Stimulated activated CD8-positive, alpha-beta memory T cell treated with anti-CD3 and anti-CD28 coated beads, Interleukin-2, amount 100 ng/mL, for 1 hour (primary cell): ENCODE results near the gene FLVCR1.
A peak's percentile ranks its signal among the peaks of the same experiment; 100 is the strongest.
"Not testable (repeated sequence)": the region's sequence is repeated elsewhere in the genome, so short reads cannot be mapped to it uniquely, and the experiment has no call there.

Source experiments
- DNase-seq, 2 donors: peaks; one replicate each; pipeline ENCODE4 v3.0.0-alpha.2; 2020; ENCODE audit warnings: low read depth in 2 of 2

FLVCR1 gene

GRCh38 chr1:212857992-212858460 is at the start of gene FLVCR1:
FLVCR1 (plus strand) TSS chr1:212858275; CDS start chr1:212858453, 178 bp downstream.
- DNase-seq = peak; percentile 76 to 79

- DNase-seq = no peak
These were observed 43.3 kb upstream of the FLVCR1 start for GRCh38 chr1:212814537-212815334.

- no peak for DNase-seq
These were observed 41.4 kb upstream of the FLVCR1 start for GRCh38 chr1:212816567-212817278.

GRCh38 chr1:212819726-212820125 is 38.3 kb upstream of the FLVCR1 start:
- no peak for DNase-seq

GRCh38 chr1:212820969-212821368 is 37.1 kb upstream of the FLVCR1 start:
- DNase-seq = no peak

GRCh38 chr1:212822956-212823355 is 35.1 kb upstream of the FLVCR1 start:
- no peak for DNase-seq

- DNase-seq = no peak
These were observed 33.9 kb upstream of the FLVCR1 start for GRCh38 chr1:212824201-212824600.

DNA sequence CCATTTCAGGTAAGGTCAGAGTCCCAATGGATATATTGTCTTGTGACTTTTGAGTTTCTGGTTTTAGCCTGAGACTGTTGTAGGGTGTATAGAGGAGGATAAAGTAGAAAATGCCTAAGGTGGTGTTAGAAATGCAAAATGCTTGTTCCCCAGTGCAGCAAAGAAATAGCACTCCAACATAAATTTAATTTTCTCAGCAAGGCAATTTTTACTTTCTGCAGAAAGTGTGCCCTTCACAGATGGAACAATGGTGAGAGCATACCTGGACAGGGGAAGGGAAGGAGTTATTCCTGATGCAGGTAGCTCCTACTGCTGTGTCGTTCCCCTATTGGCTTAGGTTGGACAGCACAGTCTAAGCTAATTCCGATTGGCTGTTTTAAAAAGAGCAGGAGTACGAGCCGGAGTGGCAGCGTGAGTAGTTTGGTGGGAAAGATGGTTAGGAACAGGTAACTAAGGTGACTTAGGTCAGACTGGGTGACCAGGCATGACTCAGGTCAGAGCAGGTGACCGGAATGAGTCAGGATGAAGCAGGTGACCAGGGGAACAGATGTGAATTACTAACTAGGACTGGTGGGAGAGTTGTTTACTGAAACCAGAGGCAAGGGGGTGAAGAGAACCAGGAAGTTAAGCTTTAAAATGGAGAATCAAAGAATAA is 32.1 kb upstream of the FLVCR1 start:
- no peak for DNase-seq

GRCh38 chr1:212827171-212827776 is 30.8 kb upstream of the FLVCR1 start:
- no peak for DNase-seq

GRCh38 chr1:212827831-212828278 is 30.2 kb upstream of the FLVCR1 start:
- DNase-seq = no peak

GRCh38 chr1:212828395-212828794 is 29.7 kb upstream of the FLVCR1 start:
- no peak for DNase-seq

- not testable (repeated sequence) for DNase-seq
These were observed 24.6 kb upstream of the FLVCR1 start for GRCh38 chr1:212833211-212834207.

DNA sequence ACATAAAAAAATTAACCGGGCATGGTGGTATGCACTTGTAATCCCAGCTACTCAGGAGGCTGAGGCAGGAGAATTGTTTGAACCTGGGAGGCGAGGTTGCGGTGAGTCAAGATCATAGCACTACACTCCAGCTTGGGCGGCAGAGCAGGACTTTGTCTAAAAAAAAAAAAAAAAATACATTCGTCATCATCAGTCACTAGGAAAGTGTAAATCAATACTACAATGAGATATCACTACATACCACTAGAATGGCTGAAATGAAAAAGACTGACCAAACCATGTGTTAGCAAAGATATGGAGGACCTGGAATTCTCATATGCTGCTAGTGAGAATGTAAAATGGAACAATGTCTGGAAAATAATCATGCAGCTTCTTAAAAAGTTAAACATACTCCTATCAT is 19.9 kb upstream of the FLVCR1 start:
- DNase-seq = no peak

DNA sequence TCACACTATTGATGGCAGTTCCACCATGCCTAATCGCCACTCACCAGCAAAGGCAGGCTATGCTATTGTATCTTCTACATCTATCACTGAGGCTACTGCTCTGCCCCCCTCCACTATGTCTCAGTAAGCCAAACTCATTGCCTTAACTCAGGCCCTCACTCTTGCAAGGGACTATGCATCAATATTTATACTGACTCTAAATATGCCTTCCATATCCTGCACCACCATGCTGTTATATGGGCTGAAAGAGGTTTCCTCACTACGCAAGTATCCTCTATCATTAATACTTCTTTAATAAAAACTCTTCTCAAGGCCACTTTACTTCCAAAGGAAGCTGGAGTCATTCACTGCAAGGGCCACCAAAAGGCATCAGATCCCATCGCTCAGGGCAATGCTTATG is 13.6 kb upstream of the FLVCR1 start:
- not testable (repeated sequence) for DNase-seq

DNA sequence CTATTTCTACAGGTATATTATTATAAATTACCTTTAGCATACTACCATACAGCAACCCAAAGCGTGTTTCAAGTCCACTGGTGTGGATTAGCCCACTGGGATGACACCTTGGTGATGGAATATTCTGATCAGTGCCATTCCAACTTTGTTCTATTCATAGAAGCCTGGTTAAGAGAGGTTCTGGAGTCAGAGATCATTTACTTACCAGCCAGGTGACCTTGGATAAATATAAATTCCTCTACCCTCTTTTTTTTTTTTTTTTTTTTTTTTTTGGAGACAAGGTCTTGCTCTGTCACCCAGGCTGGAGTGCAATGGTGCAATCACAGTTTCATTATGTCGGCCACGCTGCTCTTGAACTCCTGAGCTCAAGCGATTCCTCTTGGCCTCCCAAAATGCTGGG is 10.5 kb upstream of the FLVCR1 start, which contains the start of gene SPATA45:
Gene SPATA45, minus strand, starts transcription at position 101 of the 400 bp plus-strand sequence. CDS start 11,500 bp downstream, outside the sequence.
- DNase-seq = no peak

- DNase-seq = no peak
These were observed 5.9 kb upstream of the FLVCR1 start for GRCh38 chr1:212852105-212852688.

- DNase-seq = no peak
These were observed 4.4 kb upstream of the FLVCR1 start for GRCh38 chr1:212853658-212854057.

GRCh38 chr1:212856755-212857154 is 1.3 kb upstream of the FLVCR1 start:
- DNase-seq = no peak

- DNase-seq = no peak
These were observed 588 bp downstream of the FLVCR1 start for GRCh38 chr1:212858461-212859265.
